HG03571 (cell line): ENCODE results near the gene CXCL1.

ENCODE experiments used
- ATAC-seq: cut with Tn5 transposase; IDR thresholded peaks from one replicate; pipeline ENCODE4 v1.9.1; 2021; ENCODE audit not compliant: unreplicated experiment

Gene CXCL1

GRCh38 chr4:73912191-73912590, 43.0 kb downstream of the CXCL1 start:
- no peak for ATAC-seq

GRCh38 chr4:73914071-73914470, 44.9 kb downstream of the CXCL1 start:
- ATAC-seq, result no peak

- ATAC-seq, result no peak
These were observed 47.2 kb downstream of the CXCL1 start for GRCh38 chr4:73916172-73916925.

- no peak for ATAC-seq
These were observed 47.9 kb downstream of the CXCL1 start for GRCh38 chr4:73917081-73917501.

- no peak for ATAC-seq
These were observed 48.9 kb downstream of the CXCL1 start for GRCh38 chr4:73918058-73918457.

GRCh38 chr4:73919691-73920090, 50.5 kb downstream of the CXCL1 start:
- no peak for ATAC-seq
